ENCODE results near the gene AMBP. TPM values are rescaled to one million over a fixed set of nuclear protein-coding genes. Genes with fewer than 3 reads are reported as not detected.

The AMBP gene
- total RNA-seq, 1 donor from 2014 or later: 110 TPM

DNA sequence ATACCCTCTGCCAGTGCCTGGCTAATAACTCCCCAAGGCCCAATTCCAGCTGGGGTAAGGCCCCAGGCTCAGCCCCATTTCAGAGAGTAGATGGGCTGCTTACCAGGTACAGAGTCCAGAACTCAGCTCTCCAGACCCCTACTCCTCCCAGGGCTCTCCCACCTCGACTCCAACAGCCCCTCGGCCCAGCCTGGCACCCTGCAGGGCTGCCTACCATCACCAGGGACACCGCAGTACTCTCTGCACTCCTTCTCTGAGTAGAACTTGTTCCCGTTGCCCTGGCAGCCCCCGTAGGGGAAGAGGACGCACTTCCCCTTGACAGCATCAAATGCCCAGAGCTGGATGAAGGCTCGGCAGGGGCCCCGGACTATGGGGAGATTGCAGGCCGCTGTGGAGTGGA is 17.4 kb downstream of the AMBP start:
- no peak overlapping the region for H3K27ac Mint-ChIP-seq
- TF ChIP-seq, protein P1, sequence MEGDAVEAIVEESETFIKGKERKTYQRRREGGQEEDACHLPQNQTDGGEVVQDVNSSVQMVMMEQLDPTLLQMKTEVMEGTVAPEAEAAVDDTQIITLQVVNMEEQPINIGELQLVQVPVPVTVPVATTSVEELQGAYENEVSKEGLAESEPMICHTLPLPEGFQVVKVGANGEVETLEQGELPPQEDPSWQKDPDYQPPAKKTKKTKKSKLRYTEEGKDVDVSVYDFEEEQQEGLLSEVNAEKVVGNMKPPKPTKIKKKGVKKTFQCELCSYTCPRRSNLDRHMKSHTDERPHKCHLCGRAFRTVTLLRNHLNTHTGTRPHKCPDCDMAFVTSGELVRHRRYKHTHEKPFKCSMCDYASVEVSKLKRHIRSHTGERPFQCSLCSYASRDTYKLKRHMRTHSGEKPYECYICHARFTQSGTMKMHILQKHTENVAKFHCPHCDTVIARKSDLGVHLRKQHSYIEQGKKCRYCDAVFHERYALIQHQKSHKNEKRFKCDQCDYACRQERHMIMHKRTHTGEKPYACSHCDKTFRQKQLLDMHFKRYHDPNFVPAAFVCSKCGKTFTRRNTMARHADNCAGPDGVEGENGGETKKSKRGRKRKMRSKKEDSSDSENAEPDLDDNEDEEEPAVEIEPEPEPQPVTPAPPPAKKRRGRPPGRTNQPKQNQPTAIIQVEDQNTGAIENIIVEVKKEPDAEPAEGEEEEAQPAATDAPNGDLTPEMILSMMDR (conservative IDR thresholded peaks at IDR 0.05): no peak
- no peak for DNase-seq (ENCODE audit: extremely low spot score, unreplicated experiment)
- peaks cover 4% of the 10 kb centered on the region for H3K9me3 Mint-ChIP-seq
- peaks cover 4% of the 10 kb centered on the region for H3K27me3 Mint-ChIP-seq
- H3K4me3 Mint-ChIP-seq: no peak overlapping the region
- peaks cover 16% of the 10 kb centered on the region for H3K4me1 Mint-ChIP-seq (ENCODE audit: unreplicated experiment)
- peaks cover 9% of the 10 kb centered on the region for H3K36me3 Mint-ChIP-seq

DNA sequence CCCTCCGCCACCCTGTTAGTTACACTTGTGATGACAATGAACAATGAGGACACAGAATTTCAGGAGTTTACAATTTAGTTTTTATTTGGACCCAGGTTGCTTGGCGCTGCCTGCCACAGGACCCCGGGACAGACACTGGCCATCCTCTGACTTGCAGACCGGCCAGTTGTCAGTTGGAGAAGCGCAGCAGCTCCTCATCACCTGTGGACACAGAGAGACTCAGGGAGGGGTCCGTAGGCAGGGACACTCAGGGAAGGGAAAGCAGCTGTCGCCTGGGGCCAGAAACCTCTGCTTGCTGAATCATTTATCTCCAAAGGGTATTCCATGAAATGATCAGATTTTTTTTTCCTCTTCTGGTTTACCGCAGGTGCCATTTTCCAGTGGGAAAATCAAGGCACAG is 18.0 kb downstream of the AMBP start:
- peaks cover 16% of the 10 kb centered on the region for H3K4me1 Mint-ChIP-seq (ENCODE audit: unreplicated experiment)
- TF ChIP-seq, protein P1 (conservative IDR thresholded peaks at IDR 0.05): no peak
- H3K36me3 Mint-ChIP-seq: peaks cover 9% of the 10 kb centered on the region
- DNase-seq (ENCODE audit: extremely low spot score, unreplicated experiment): peak; percentile 36
- H3K9me3 Mint-ChIP-seq: peaks cover 4% of the 10 kb centered on the region
- no peak overlapping the region for H3K4me3 Mint-ChIP-seq
- H3K27me3 Mint-ChIP-seq: peaks cover 4% of the 10 kb centered on the region
- no peak overlapping the region for H3K27ac Mint-ChIP-seq

DNA sequence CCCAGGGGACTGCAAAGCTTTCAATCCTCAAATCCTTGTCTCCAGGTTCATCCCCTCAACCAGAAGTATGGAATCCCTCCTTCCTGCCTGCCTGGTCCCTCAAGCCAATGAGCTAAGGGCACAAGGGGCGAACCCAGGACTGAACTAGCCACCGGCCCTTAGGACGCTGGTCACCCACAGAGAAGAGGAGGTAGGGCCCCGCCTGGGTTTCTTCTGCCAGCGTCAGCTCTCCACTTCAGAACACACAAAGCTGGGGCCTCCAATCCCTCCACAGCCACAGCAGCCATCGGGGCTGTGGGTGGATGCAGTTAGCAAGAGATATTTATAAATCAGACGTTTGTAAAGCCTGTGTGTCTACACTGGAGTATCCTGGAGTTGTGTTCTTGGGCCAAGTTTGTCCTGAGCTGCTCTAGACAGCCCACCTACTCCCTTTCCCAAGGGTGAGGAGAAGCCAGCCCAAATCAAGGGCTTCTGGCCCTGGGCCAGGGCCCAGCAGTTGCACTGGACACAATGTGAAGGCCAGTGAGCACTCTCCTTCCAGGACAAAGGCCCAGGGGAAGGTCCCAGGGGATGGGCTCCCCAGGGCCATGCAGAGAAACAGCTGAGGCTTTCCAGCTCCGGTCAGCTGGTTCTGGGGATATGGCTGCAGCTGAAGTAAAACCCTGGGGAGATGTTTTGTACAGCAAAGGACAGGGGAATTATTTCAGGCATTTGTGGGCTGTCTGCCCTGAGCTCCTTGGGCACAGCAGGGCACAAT is 18.9 kb downstream of the AMBP start:
- Mint-ChIP-seq H3K36me3 (peaks cover 9% of the 10 kb centered on the region), H3K27ac (no peak overlapping the region), H3K9me3 (peaks cover 4% of the 10 kb centered on the region), H3K4me3 (no peak overlapping the region), H3K27me3 (peaks cover 4% of the 10 kb centered on the region), H3K4me1 (ENCODE audit: unreplicated experiment) (peaks cover 16% of the 10 kb centered on the region)
- peak; percentile 57 for DNase-seq (ENCODE audit: extremely low spot score, unreplicated experiment)
- TF ChIP-seq, protein P1 (conservative IDR thresholded peaks at IDR 0.05): no peak

DNA sequence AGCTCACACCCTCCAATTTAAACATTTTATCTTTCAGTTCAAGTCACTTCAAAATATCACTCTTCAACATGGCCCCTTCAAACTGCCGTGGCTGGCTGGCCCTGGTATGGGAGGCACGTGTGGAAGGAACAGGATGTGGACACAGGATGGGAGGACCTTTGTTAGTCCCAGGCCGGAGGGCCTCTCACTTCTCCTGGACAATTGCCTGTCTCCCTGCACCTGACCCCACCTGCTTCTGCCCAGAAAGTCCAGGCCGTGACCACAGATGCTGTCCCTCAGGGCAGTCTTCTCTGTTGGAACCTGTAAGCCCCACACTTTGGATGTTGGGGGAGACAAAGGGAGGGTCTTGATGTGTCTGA is 19.4 kb downstream of the AMBP start:
- H3K4me3 Mint-ChIP-seq: no peak overlapping the region
- H3K27me3 Mint-ChIP-seq: peaks cover 4% of the 10 kb centered on the region
- TF ChIP-seq, protein P1 (conservative IDR thresholded peaks at IDR 0.05): no peak
- H3K27ac Mint-ChIP-seq: no peak overlapping the region
- H3K9me3 Mint-ChIP-seq: peaks cover 4% of the 10 kb centered on the region
- peaks cover 9% of the 10 kb centered on the region for H3K36me3 Mint-ChIP-seq
- DNase-seq (ENCODE audit: extremely low spot score, unreplicated experiment): peak; percentile 58
- peaks cover 16% of the 10 kb centered on the region for H3K4me1 Mint-ChIP-seq (ENCODE audit: unreplicated experiment)

DNA sequence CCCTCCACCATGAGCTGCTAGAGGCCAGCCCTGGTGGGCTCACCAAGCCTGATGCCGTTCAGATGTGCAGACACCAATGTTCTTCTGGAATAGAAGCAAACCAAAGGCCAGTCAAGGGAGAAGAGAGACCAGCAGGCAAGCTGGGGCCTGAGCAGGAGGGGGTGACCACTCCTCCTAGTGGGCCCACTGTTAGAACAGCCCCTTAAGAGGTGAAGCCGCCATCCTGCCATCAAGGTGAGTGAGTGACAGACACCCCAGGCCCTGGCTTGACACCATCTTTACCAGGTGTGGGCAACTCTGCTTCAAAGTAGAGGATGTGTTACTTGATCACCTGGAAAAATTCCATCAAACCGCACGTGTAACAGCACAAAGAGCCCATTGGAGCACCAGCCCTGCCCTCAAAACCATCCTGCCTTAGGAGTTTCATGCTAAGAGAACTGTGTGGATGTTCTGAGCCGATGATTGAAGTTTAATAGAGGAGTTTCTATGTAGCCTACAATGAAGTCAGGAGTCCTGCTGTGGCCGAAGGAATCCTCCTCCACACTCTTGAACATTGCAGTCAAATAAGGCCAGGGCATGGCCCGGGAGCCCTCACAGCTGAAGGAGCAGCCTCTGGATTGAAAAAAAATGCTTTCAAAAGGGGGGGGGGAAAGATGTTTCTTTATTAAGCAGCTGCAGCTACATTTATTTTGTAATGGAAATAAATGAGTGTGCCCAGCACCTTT is 20.8 kb downstream of the AMBP start:
- H3K4me3 Mint-ChIP-seq: no peak overlapping the region
- H3K4me1 Mint-ChIP-seq (ENCODE audit: unreplicated experiment): peaks cover 16% of the 10 kb centered on the region
- TF ChIP-seq, protein P1 (conservative IDR thresholded peaks at IDR 0.05): no peak
- peaks cover 15% of the 10 kb centered on the region for H3K36me3 Mint-ChIP-seq
- H3K27ac Mint-ChIP-seq: no peak overlapping the region
- DNase-seq (ENCODE audit: extremely low spot score, unreplicated experiment): no peak
- H3K9me3 Mint-ChIP-seq: no peaks in the 10 kb centered on the region
- no peaks in the 10 kb centered on the region for H3K27me3 Mint-ChIP-seq
